LNCaP clone FGC (cell line): ENCODE data around the gene ANKFN1.

Experiments used
- DNase-seq: peaks from one replicate; pipeline ENCODE4 v3.0.0-alpha.2; 2011; ENCODE audit warnings: low read depth
- H3K4me3 ChIP-seq: 2 replicates; pipeline ENCODE4 v1.5.1; 2011; ENCODE audit warnings: mild to moderate bottlenecking, low read depth, low read length, control low read depth
- TF ChIP-seq, protein P1 (sequence below): IDR thresholded peaks from 2 replicates; pipeline ENCODE4 v1.5.1; 2012; ENCODE audit warnings: mild to moderate bottlenecking; ENCODE audit not compliant: control insufficient read depth, insufficient read depth; ENCODE audit errors: extremely low read depth

The ANKFN1 gene

DNA sequence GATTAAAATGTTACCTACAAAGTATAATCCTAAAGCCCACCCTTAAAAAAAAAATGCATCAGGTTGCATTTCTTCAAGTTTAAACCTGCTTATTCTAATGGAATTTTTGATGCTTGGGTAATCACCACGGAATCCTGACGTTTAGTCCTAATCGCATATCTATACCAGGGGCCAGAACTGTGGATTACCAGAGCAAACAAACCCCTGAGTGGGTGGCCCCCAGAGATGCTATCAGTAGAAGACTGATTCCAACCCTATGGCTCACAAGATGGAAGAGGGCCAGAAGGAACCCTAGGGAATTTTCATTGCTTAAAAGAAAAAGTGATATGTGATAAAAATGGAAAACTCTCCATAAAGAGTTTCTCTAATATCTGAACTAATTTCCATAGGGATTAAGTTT lies 288.0 kb downstream of the ANKFN1 start:
- TF ChIP-seq, protein P1, sequence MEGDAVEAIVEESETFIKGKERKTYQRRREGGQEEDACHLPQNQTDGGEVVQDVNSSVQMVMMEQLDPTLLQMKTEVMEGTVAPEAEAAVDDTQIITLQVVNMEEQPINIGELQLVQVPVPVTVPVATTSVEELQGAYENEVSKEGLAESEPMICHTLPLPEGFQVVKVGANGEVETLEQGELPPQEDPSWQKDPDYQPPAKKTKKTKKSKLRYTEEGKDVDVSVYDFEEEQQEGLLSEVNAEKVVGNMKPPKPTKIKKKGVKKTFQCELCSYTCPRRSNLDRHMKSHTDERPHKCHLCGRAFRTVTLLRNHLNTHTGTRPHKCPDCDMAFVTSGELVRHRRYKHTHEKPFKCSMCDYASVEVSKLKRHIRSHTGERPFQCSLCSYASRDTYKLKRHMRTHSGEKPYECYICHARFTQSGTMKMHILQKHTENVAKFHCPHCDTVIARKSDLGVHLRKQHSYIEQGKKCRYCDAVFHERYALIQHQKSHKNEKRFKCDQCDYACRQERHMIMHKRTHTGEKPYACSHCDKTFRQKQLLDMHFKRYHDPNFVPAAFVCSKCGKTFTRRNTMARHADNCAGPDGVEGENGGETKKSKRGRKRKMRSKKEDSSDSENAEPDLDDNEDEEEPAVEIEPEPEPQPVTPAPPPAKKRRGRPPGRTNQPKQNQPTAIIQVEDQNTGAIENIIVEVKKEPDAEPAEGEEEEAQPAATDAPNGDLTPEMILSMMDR = no peak
- DNase-seq = no peak
- H3K4me3 ChIP-seq = no peak overlapping the region

- TF ChIP-seq, protein P1 = no peak
- DNase-seq = no peak
- H3K4me3 ChIP-seq = no peak overlapping the region
Measured at GRCh38 chr17:56445692-56446411, 292.6 kb downstream of the ANKFN1 start.

DNA sequence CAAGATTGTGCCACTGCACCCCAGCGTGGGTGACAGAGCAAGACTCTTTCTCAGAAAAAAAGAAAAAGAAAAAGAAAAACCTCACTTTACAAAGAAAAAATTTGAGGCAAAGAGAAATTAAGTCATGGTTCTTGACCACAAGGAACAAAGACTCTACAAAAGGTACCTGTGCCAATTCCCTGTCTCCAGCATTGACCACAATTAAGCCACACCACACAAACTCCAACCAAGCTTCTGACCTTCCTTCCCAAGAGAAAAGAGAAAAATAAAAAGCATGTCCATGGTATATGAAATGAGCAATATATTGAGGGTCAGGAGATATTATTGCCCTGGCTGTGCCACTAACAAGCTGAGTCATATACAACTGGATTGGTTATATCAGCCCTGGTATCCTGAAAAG lies 293.9 kb downstream of the ANKFN1 start:
- TF ChIP-seq, protein P1 = no peak
- no peak for DNase-seq
- no peak overlapping the region for H3K4me3 ChIP-seq

GRCh38 chr17:56448371-56448770 lies 295.1 kb downstream of the ANKFN1 start:
- DNase-seq = no peak
- no peak overlapping the region for H3K4me3 ChIP-seq
- TF ChIP-seq, protein P1 = no peak

DNA sequence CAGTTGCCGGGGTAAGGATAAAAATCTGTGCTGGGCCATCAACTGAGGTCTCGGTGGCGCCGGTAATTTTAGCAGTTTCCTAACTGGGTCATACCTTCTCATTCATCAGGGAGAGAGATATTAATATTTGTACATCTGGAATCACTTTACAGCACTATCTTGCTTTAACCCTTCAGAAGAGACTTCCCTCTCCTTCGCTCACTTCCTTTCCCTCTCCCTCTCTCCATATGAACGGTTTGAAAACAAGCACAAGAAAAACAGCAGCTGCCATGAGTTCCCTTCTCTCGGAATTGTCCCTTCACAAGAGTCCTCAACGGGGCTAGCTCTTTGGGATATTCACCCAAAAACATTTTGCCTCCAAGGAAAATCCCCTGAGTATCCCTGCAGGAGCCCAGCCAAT lies 295.9 kb downstream of the ANKFN1 start:
- TF ChIP-seq, protein P1 = no peak
- DNase-seq = no peak

GRCh38 chr17:56451629-56452028 lies 298.4 kb downstream of the ANKFN1 start:
- H3K4me3 ChIP-seq = no peak overlapping the region
- DNase-seq = no peak
- TF ChIP-seq, protein P1 = no peak

More for the DNA sequence above, 295.9 kb downstream of the ANKFN1 start:
- no peak overlapping the region for H3K4me3 ChIP-seq

DNA sequence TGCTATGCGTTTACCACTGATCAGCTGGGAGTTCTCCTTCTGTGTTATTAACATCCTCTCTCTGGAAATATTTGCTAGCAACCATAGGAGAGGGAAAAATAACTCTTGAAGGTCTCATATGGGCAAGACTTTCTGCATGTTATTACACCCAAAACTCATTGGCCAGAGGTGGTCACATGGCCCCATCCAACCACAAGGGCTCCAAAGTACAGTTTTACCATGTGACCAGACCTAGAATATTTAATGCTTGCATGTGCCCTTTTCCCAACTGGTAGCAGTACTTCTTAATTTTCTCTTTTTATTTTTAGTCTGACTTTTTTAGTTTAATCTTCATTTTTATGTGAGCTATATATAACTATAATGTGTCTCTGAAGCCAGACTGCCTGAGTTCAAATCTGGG lies 299.2 kb downstream of the ANKFN1 start:
- TF ChIP-seq, protein P1 = no peak
- no peak overlapping the region for H3K4me3 ChIP-seq
- no peak for DNase-seq
